ENCODE measurements around the gene CHIC2.
A peak's percentile ranks its signal among the peaks of the same experiment; 100 is the strongest.

CHIC2 gene

GRCh38 chr4:54082168-54082567 is 17.8 kb upstream of the CHIC2 start (continued):
- TF ChIP-seq ZBTB7A (tag by site-specific recombination; IDR thresholded peaks at IDR 0.05; ENCODE audit: low read depth) (no peak), INSM2 (tag by site-specific recombination; IDR thresholded peaks at IDR 0.05) (peak; percentile 31; the same call in 1 of the 2 replicates), ZNF274 (IDR thresholded peaks at IDR 0.05; ENCODE audit: low read length) (no peak), ZNF274 (tag by site-specific recombination; IDR thresholded peaks at IDR 0.05; ENCODE audit: borderline replicate concordance) (no peak), ZNF266 (tag by site-specific recombination; IDR thresholded peaks at IDR 0.05; ENCODE audit: low read depth) (no peak), ZNF24 (tag by site-specific recombination; IDR thresholded peaks at IDR 0.05) (no peak), SP3 (tag by site-specific recombination; IDR thresholded peaks at IDR 0.05) (no peak), SP7 (tag by site-specific recombination; IDR thresholded peaks at IDR 0.05) (peak; percentile 35; the same call in 1 of the 2 replicates), ZNF138 (tag by site-specific recombination; IDR thresholded peaks at IDR 0.05; ENCODE audit: borderline replicate concordance) (no peak), ZNF19 (tag by site-specific recombination; IDR thresholded peaks at IDR 0.05; ENCODE audit: low read depth) (no peak), ZNF121 (tag by site-specific recombination; IDR thresholded peaks at IDR 0.05) (no peak), ZNF133 (tag by site-specific recombination; IDR thresholded peaks at IDR 0.05) (no peak), ZNF830 (tag by site-specific recombination; IDR thresholded peaks at IDR 0.05; ENCODE audit: low read depth) (no peak), WT1 (tag by site-specific recombination; IDR thresholded peaks at IDR 0.05) (no peak), ZNF18 (tag by site-specific recombination; IDR thresholded peaks at IDR 0.05) (no peak), GLIS1 (tag by site-specific recombination; IDR thresholded peaks at IDR 0.05) (no peak), MEIS1 (CRISPR knock-in tag; IDR thresholded peaks at IDR 0.05; ENCODE audit: borderline replicate concordance) (no peak), ZFP37 (tag by site-specific recombination; IDR thresholded peaks at IDR 0.05) (no peak), IKZF3 (tag by site-specific recombination; IDR thresholded peaks at IDR 0.05) (no peak), SP2 (tag by site-specific recombination; IDR thresholded peaks at IDR 0.05) (no peak), ZNF510 (tag by site-specific recombination; IDR thresholded peaks at IDR 0.05; ENCODE audit: insufficient replicate concordance) (no peak), FEZF1 (tag by site-specific recombination; IDR thresholded peaks at IDR 0.05) (peak; percentile 89), ZNF670 (tag by site-specific recombination; IDR thresholded peaks at IDR 0.05; ENCODE audit: low read depth) (no peak), ZNF529 (tag by site-specific recombination; IDR thresholded peaks at IDR 0.05; ENCODE audit: insufficient replicate concordance) (no peak), ZNF132 (tag by site-specific recombination; IDR thresholded peaks at IDR 0.05; ENCODE audit: borderline replicate concordance) (no peak), ZNF146 (tag by site-specific recombination; IDR thresholded peaks at IDR 0.05) (no peak), ZNF596 (tag by site-specific recombination; IDR thresholded peaks at IDR 0.05) (no peak), SETDB1 (IDR thresholded peaks at IDR 0.05; ENCODE audit: insufficient read length, low read length) (no peak), ZNF776 (tag by site-specific recombination; IDR thresholded peaks at IDR 0.05; ENCODE audit: borderline replicate concordance) (no peak), YY1 (tag by site-specific recombination; IDR thresholded peaks at IDR 0.05) (no peak)
- TF ChIP-seq, protein P1, sequence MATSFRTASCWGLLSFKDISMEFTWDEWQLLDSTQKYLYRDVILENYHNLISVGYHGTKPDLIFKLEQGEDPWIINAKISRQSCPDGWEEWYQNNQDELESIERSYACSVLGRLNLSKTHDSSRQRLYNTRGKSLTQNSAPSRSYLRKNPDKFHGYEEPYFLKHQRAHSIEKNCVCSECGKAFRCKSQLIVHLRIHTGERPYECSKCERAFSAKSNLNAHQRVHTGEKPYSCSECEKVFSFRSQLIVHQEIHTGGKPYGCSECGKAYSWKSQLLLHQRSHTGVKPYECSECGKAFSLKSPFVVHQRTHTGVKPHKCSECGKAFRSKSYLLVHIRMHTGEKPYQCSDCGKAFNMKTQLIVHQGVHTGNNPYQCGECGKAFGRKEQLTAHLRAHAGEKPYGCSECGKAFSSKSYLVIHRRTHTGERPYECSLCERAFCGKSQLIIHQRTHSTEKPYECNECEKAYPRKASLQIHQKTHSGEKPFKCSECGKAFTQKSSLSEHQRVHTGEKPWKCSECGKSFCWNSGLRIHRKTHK (tag by site-specific recombination; IDR thresholded peaks at IDR 0.05), result no peak
- TF ChIP-seq, protein P2, sequence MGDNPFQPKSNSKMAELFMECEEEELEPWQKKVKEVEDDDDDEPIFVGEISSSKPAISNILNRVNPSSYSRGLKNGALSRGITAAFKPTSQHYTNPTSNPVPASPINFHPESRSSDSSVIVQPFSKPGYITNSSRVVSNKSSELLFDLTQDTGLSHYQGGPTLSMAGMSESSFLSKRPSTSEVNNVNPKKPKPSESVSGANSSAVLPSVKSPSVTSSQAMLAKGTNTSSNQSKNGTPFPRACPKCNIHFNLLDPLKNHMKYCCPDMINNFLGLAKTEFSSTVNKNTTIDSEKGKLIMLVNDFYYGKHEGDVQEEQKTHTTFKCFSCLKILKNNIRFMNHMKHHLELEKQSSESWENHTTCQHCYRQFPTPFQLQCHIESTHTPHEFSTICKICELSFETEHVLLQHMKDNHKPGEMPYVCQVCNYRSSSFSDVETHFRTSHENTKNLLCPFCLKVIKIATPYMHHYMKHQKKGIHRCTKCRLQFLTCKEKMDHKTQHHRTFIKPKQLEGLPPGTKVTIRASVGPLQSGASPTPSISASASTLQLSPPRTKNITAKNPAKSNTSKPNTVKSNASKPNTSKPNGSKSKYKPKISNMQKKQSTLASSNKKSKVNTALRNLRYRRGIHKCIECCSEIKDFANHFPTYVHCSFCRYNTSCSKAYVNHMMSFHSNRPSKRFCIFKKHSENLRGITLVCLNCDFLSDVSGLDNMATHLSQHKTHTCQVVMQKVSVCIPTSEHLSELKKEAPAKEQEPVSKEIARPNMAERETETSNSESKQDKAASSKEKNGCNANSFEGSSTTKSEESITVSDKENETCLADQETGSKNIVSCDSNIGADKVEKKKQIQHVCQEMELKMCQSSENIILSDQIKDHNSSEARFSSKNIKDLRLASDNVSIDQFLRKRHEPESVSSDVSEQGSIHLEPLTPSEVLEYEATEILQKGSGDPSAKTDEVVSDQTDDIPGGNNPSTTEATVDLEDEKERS (tag by site-specific recombination; IDR thresholded peaks at IDR 0.05), result no peak
